Measurements from ENCODE around the gene CNTN5. TPM values are rescaled to one million over a fixed set of nuclear protein-coding genes. Genes with fewer than 3 reads are reported as not detected.

Gene CNTN5
- total RNA-seq, 1 donor from 2014 or later, result 3.2 TPM

DNA sequence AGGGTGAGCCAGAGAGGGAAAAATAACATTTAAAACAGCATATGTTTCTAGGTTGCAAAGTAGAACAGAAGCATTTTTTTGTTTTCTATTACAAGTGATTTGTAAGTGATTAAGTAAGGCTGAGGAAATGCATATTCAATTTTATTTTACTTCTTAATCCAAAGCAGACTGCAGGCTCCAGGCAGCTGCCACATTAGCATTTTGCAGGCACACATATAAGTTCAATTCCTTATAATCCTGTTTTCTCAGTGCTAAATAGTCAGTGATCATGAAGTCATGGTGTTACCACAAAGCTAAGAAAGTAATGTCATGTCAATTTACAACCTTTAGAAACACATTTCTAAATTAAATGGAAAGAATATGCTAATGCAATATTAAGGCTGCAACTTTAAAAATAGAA, 149.8 kb downstream of the CNTN5 start:
- H3K27me3 Mint-ChIP-seq, result no peaks in the 10 kb centered on the region
- DNase-seq (ENCODE audit: extremely low spot score, unreplicated experiment), result no peak
- no peaks in the 10 kb centered on the region for H3K4me1 Mint-ChIP-seq (ENCODE audit: unreplicated experiment)
- no peak overlapping the region for H3K27ac Mint-ChIP-seq
- TF ChIP-seq CTCF (conservative IDR thresholded peaks at IDR 0.05), result no peak
- no peak overlapping the region for H3K4me3 Mint-ChIP-seq
- H3K9me3 Mint-ChIP-seq, result no peaks in the 10 kb centered on the region
- no peaks in the 10 kb centered on the region for H3K36me3 Mint-ChIP-seq

DNA sequence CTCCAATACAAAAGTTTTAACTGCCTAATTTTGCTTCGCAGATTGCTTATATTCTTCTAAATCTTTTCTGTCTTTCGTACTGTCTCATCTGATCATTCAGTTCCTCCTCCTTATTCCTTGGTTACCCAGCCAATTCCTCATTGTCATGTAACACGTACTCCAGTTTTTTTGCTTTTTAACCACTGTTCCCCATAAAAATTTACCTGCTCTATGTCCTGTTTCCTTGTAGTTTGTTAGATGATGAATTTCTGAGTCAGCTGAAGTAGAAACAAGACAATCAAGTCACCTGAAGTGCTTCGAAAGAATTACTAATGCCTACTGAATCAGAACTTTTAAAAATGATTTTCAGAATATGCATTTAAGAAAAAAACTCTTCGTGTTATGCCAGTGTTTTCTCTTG, 150.6 kb downstream of the CNTN5 start:
- no peak overlapping the region for H3K4me3 Mint-ChIP-seq

DNA sequence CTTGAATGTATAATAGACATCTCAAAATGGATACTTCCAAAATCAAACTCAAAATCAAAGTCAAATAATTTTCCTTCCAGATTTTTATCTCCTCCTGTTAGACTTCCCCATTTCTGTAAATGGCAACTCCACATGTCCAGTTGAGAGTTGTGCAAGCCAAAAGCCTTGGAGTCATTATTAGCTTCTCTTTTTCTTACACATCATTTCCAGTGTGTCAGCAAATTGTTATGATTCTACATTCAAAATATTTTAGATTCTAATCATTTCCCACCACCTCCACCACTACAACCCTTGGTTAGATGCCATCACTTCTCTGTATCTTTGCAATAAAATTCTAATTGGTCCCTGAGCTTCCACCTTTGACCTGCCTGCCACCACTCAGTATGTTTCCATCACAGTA, 155.7 kb downstream of the CNTN5 start:
- H3K27ac Mint-ChIP-seq, result no peak overlapping the region
- no peaks in the 10 kb centered on the region for H3K9me3 Mint-ChIP-seq
- H3K27me3 Mint-ChIP-seq, result no peaks in the 10 kb centered on the region
- H3K36me3 Mint-ChIP-seq, result no peaks in the 10 kb centered on the region
- no peaks in the 10 kb centered on the region for H3K4me1 Mint-ChIP-seq (ENCODE audit: unreplicated experiment)
- TF ChIP-seq CTCF (conservative IDR thresholded peaks at IDR 0.05), result no peak
- no peak overlapping the region for H3K4me3 Mint-ChIP-seq
- no peak for DNase-seq (ENCODE audit: extremely low spot score, unreplicated experiment)

More for the DNA sequence above, 150.6 kb downstream of the CNTN5 start:
- Mint-ChIP-seq H3K27ac (no peak overlapping the region), H3K36me3 (no peaks in the 10 kb centered on the region), H3K4me1 (ENCODE audit: unreplicated experiment) (no peaks in the 10 kb centered on the region), H3K9me3 (no peaks in the 10 kb centered on the region), H3K27me3 (no peaks in the 10 kb centered on the region)
- no peak for TF ChIP-seq CTCF (conservative IDR thresholded peaks at IDR 0.05)
- DNase-seq (ENCODE audit: extremely low spot score, unreplicated experiment), result no peak

DNA sequence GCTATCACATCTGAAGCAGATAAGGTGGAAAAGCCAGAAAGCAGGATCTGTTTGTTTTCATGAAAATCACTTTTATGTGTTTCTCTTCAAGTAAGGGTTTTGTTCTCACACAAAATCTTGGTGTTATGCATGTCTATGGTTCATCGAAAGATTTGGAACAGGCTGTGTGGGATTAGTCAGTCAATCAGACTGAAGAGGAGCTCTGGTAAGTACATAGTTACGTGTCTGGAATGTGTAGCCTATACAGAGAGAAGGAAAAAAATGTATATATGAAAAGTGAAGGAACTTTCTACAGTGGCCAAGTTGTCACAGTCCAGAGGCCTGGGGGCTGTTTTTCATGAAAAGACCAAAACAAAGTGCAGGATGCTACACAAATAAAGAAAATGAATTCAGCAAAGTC, 156.7 kb downstream of the CNTN5 start:
- no peak for DNase-seq (ENCODE audit: extremely low spot score, unreplicated experiment)
- no peaks in the 10 kb centered on the region for H3K4me1 Mint-ChIP-seq (ENCODE audit: unreplicated experiment)
- H3K27ac Mint-ChIP-seq, result no peak overlapping the region
- no peaks in the 10 kb centered on the region for H3K36me3 Mint-ChIP-seq
- H3K27me3 Mint-ChIP-seq, result no peaks in the 10 kb centered on the region
- H3K9me3 Mint-ChIP-seq, result no peaks in the 10 kb centered on the region
- H3K4me3 Mint-ChIP-seq, result no peak overlapping the region
- no peak for TF ChIP-seq CTCF (conservative IDR thresholded peaks at IDR 0.05)

DNA sequence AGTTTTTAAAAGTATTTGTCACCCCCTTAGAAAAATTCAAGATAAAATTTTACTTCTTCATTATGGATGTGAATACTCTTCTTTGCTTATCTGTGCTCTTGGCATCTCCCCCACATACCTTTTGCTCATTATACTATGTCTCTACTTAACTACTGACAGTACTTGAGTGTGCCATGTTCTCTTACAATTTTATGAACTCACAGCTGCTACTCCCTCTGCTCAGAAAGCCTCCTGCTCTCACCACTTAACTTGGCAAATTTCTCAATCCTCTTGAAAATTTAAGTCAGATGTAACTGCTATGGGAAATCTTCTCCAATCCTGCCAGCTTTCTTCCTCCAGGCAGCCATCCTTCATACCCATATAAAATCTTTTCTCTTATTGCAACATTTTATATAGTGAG, 163.4 kb downstream of the CNTN5 start:
- H3K9me3 Mint-ChIP-seq, result no peaks in the 10 kb centered on the region
- TF ChIP-seq CTCF (conservative IDR thresholded peaks at IDR 0.05), result no peak
- no peak overlapping the region for H3K27ac Mint-ChIP-seq
- H3K36me3 Mint-ChIP-seq, result no peaks in the 10 kb centered on the region
- no peaks in the 10 kb centered on the region for H3K27me3 Mint-ChIP-seq
- no peak overlapping the region for H3K4me3 Mint-ChIP-seq
- DNase-seq (ENCODE audit: extremely low spot score, unreplicated experiment), result no peak
- H3K4me1 Mint-ChIP-seq (ENCODE audit: unreplicated experiment), result no peaks in the 10 kb centered on the region

- H3K4me1 Mint-ChIP-seq (ENCODE audit: unreplicated experiment), result no peaks in the 10 kb centered on the region
- no peak for DNase-seq (ENCODE audit: extremely low spot score, unreplicated experiment)
- no peaks in the 10 kb centered on the region for H3K9me3 Mint-ChIP-seq
- H3K36me3 Mint-ChIP-seq, result no peaks in the 10 kb centered on the region
- H3K4me3 Mint-ChIP-seq, result no peak overlapping the region
- no peaks in the 10 kb centered on the region for H3K27me3 Mint-ChIP-seq
- no peak for TF ChIP-seq CTCF (conservative IDR thresholded peaks at IDR 0.05)
- H3K27ac Mint-ChIP-seq, result no peak overlapping the region
Observed at GRCh38 chr11:99188221-99188620, 167.5 kb downstream of the CNTN5 start.
